OCI-LY7 (cell line): ENCODE results near the gene CASK.

Experiments used
- EZH2phosphoT487 ChIP-seq: fragments of 200-600 bp; sonication (generic); IDR thresholded peaks from 2 replicates; pipeline ENCODE4 v1.6.1; 2018; ENCODE audit warnings: low read depth, borderline replicate concordance, mild to moderate bottlenecking, mixed run types, antibody characterized with exemption, low read length, moderate library complexity, mixed read lengths
- TF ChIP-seq, protein P1 (sequence below): fragments of 200-600 bp; sonication (generic); conservative IDR thresholded peaks from 2 replicates; pipeline ENCODE4 v1.5.1; 2014; ENCODE audit warnings: mild to moderate bottlenecking, antibody characterized with exemption, low read length, moderate library complexity, mixed read lengths

DNA sequence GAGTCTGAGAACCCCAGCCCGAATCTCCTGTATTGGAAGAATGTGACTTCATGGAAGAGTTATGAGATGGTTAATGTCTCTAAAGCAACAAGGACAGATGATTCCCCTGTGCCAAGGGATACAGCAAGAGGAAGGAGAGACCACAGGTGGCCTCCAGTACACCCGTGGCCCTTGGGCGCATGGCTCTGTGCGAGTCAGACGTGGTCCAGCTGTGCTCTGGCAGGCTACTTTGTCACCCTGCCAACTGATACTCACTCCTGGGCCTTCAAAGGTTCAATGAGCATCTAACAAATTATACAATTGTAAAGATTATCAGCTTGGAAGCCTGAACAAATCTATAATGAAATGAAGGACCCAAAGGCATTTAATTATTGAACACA lies 404.5 kb downstream of the CASK start:
- TF ChIP-seq, protein P1, sequence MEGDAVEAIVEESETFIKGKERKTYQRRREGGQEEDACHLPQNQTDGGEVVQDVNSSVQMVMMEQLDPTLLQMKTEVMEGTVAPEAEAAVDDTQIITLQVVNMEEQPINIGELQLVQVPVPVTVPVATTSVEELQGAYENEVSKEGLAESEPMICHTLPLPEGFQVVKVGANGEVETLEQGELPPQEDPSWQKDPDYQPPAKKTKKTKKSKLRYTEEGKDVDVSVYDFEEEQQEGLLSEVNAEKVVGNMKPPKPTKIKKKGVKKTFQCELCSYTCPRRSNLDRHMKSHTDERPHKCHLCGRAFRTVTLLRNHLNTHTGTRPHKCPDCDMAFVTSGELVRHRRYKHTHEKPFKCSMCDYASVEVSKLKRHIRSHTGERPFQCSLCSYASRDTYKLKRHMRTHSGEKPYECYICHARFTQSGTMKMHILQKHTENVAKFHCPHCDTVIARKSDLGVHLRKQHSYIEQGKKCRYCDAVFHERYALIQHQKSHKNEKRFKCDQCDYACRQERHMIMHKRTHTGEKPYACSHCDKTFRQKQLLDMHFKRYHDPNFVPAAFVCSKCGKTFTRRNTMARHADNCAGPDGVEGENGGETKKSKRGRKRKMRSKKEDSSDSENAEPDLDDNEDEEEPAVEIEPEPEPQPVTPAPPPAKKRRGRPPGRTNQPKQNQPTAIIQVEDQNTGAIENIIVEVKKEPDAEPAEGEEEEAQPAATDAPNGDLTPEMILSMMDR = no peak
- no peak for TF ChIP-seq EZH2phosphoT487
